Ishikawa (cell line): ENCODE measurements around the gene SH3TC1.

ENCODE experiments used
- CEBPB ChIP-seq: IDR thresholded peaks from 2 replicates; pipeline ENCODE4 v1.6.1; 2012
- CREB1 ChIP-seq: IDR thresholded peaks from 2 replicates; pipeline ENCODE4 v1.6.1; 2012; ENCODE audit warnings: low read depth
- EGR1 ChIP-seq: IDR thresholded peaks from 2 replicates; pipeline ENCODE4 v1.6.1; 2012
- EP300 ChIP-seq: IDR thresholded peaks from 2 replicates; pipeline ENCODE4 v1.6.1; 2012; ENCODE audit warnings: borderline replicate concordance
- FOXM1 ChIP-seq: IDR thresholded peaks from 2 replicates; pipeline ENCODE4 v1.6.1; 2012; ENCODE audit warnings: low read depth, borderline replicate concordance
- NFIC ChIP-seq: IDR thresholded peaks from 2 replicates; pipeline ENCODE4 v1.6.1; 2012
- RAD21 ChIP-seq: IDR thresholded peaks from 2 replicates; pipeline ENCODE4 v1.6.1; 2012; ENCODE audit warnings: low read depth
- TAF1 ChIP-seq: IDR thresholded peaks from 2 replicates; pipeline ENCODE4 v1.6.1; 2012; ENCODE audit warnings: low read depth, mild to moderate bottlenecking
- TEAD4 ChIP-seq: IDR thresholded peaks from 2 replicates; pipeline ENCODE4 v1.6.1; 2012
- YY1 ChIP-seq: IDR thresholded peaks from 2 replicates; pipeline ENCODE4 v1.6.1; 2012; ENCODE audit warnings: low read depth
- TF ChIP-seq, protein P1 (sequence below): IDR thresholded peaks from 2 replicates; pipeline ENCODE4 v1.6.1; 2012; ENCODE audit warnings: low read depth, mild to moderate bottlenecking
- TF ChIP-seq, protein P2 (sequence below): IDR thresholded peaks from 2 replicates; pipeline ENCODE4 v1.6.1; 2012

DNA sequence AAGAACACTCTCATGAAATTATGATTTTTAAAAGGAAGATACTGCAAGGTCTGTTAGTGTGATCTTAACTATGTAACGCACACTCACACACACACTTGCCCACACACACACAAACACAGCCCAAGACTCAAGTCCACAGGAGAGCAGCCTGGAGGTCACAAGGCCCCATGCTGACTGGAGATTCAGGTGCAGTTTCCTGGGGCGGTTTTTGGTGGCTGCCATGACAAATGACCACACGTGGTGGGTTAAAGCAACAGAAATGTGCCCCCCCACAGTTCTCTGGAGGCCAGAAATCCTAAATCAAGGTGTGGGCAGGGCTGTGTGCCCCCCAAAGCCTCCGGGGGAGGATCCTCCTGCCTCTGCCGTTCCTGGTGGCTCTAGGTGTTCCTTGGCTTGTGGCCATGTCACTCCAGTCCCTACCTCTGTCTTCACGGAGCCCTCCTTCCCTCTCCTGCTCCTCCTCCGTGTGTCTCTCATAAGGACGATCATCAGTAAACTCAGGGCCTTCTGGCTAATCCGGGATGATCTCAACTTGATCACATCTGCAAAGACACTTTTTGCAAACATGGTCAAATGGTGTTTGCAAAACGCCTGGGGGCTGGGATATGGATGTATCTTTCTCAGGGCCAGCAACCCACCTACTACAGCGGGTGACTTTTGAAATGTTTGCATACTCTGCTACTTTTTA lies 60.8 kb downstream of the SH3TC1 start:
- no peak for TF ChIP-seq NFIC
- TF ChIP-seq FOXM1, result no peak
- TF ChIP-seq, protein P1, sequence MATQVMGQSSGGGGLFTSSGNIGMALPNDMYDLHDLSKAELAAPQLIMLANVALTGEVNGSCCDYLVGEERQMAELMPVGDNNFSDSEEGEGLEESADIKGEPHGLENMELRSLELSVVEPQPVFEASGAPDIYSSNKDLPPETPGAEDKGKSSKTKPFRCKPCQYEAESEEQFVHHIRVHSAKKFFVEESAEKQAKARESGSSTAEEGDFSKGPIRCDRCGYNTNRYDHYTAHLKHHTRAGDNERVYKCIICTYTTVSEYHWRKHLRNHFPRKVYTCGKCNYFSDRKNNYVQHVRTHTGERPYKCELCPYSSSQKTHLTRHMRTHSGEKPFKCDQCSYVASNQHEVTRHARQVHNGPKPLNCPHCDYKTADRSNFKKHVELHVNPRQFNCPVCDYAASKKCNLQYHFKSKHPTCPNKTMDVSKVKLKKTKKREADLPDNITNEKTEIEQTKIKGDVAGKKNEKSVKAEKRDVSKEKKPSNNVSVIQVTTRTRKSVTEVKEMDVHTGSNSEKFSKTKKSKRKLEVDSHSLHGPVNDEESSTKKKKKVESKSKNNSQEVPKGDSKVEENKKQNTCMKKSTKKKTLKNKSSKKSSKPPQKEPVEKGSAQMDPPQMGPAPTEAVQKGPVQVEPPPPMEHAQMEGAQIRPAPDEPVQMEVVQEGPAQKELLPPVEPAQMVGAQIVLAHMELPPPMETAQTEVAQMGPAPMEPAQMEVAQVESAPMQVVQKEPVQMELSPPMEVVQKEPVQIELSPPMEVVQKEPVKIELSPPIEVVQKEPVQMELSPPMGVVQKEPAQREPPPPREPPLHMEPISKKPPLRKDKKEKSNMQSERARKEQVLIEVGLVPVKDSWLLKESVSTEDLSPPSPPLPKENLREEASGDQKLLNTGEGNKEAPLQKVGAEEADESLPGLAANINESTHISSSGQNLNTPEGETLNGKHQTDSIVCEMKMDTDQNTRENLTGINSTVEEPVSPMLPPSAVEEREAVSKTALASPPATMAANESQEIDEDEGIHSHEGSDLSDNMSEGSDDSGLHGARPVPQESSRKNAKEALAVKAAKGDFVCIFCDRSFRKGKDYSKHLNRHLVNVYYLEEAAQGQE, result no peak
- TF ChIP-seq, protein P2, sequence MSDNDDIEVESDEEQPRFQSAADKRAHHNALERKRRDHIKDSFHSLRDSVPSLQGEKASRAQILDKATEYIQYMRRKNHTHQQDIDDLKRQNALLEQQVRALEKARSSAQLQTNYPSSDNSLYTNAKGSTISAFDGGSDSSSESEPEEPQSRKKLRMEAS, result no peak
- no peak for TF ChIP-seq YY1
- no peak for TF ChIP-seq TAF1
- TF ChIP-seq CEBPB, result no peak
- TF ChIP-seq CREB1, result no peak
- TF ChIP-seq EP300, result no peak
- no peak for TF ChIP-seq TEAD4
- no peak for TF ChIP-seq EGR1
- no peak for TF ChIP-seq RAD21
